ENCODE results near the gene SBF2.
"Not testable (repeated sequence)": the region's sequence is repeated elsewhere in the genome, so short reads cannot be mapped to it uniquely, and the experiment has no call there.

The SBF2 gene

GRCh38 chr11:10274726-10275125 lies 19.3 kb downstream of the SBF2 start:
- Histone ChIP-seq H3K36me3 (ENCODE audit: control insufficient read depth, insufficient read depth, low read length) (no peaks in the 10 kb centered on the region), H3K27me3 (ENCODE audit: control insufficient read depth, insufficient read depth, low read length) (no peaks in the 10 kb centered on the region), H3K9ac (ENCODE audit: low read length) (no peak overlapping the region), H3K4me3 (ENCODE audit: low read depth, low read length) (no peak overlapping the region), H3K4me1 (ENCODE audit: control insufficient read depth, insufficient read depth, low read length) (no peaks in the 10 kb centered on the region; the same call in 1 of the 2 replicates), H3K27ac (ENCODE audit: low read depth, low read length) (no peak overlapping the region), H3K9me3 (ENCODE audit: control insufficient read depth, insufficient read depth, low read depth, low read length) (no peaks in the 10 kb centered on the region)

GRCh38 chr11:10273738-10274137 lies 20.3 kb downstream of the SBF2 start:
- no peaks in the 10 kb centered on the region; the same call in 1 of the 2 replicates for H3K4me1 ChIP-seq (ENCODE audit: control insufficient read depth, insufficient read depth, low read length)
- H3K9me3 ChIP-seq (ENCODE audit: control insufficient read depth, insufficient read depth, low read depth, low read length), result no peaks in the 10 kb centered on the region
- no peaks in the 10 kb centered on the region for H3K27me3 ChIP-seq (ENCODE audit: control insufficient read depth, insufficient read depth, low read length)
- no peaks in the 10 kb centered on the region for H3K36me3 ChIP-seq (ENCODE audit: control insufficient read depth, insufficient read depth, low read length)
- H3K4me3 ChIP-seq (ENCODE audit: low read depth, low read length), result no peak overlapping the region
- no peak overlapping the region for H3K27ac ChIP-seq (ENCODE audit: low read depth, low read length)
- H3K9ac ChIP-seq (ENCODE audit: low read length), result no peak overlapping the region

GRCh38 chr11:10272132-10272531 lies 21.9 kb downstream of the SBF2 start:
- Histone ChIP-seq H3K9me3 (ENCODE audit: control insufficient read depth, insufficient read depth, low read depth, low read length) (no peaks in the 10 kb centered on the region), H3K4me1 (ENCODE audit: control insufficient read depth, insufficient read depth, low read length) (no peaks in the 10 kb centered on the region), H3K36me3 (ENCODE audit: control insufficient read depth, insufficient read depth, low read length) (no peaks in the 10 kb centered on the region), H3K9ac (ENCODE audit: low read length) (no peak overlapping the region), H3K27me3 (ENCODE audit: control insufficient read depth, insufficient read depth, low read length) (no peaks in the 10 kb centered on the region), H3K27ac (ENCODE audit: low read depth, low read length) (no peak overlapping the region), H3K4me3 (ENCODE audit: low read depth, low read length) (no peak overlapping the region)

GRCh38 chr11:10268746-10269488 lies 25.1 kb downstream of the SBF2 start:
- H3K9me3 ChIP-seq (ENCODE audit: control insufficient read depth, insufficient read depth, low read depth, low read length), result no peaks in the 10 kb centered on the region
- H3K4me1 ChIP-seq (ENCODE audit: control insufficient read depth, insufficient read depth, low read length), result no peaks in the 10 kb centered on the region
- no peak overlapping the region for H3K9ac ChIP-seq (ENCODE audit: low read length)
- no peak overlapping the region for H3K27ac ChIP-seq (ENCODE audit: low read depth, low read length)
- no peaks in the 10 kb centered on the region for H3K36me3 ChIP-seq (ENCODE audit: control insufficient read depth, insufficient read depth, low read length)
- H3K27me3 ChIP-seq (ENCODE audit: control insufficient read depth, insufficient read depth, low read length), result no peaks in the 10 kb centered on the region
- H3K4me3 ChIP-seq (ENCODE audit: low read depth, low read length), result no peak overlapping the region

- Histone ChIP-seq H3K27me3 (ENCODE audit: control insufficient read depth, insufficient read depth, low read length) (no peaks in the 10 kb centered on the region), H3K9ac (ENCODE audit: low read length) (no peak overlapping the region), H3K4me3 (ENCODE audit: low read depth, low read length) (no peak overlapping the region), H3K36me3 (ENCODE audit: control insufficient read depth, insufficient read depth, low read length) (no peaks in the 10 kb centered on the region), H3K27ac (ENCODE audit: low read depth, low read length) (no peak overlapping the region), H3K9me3 (ENCODE audit: control insufficient read depth, insufficient read depth, low read depth, low read length) (no peaks in the 10 kb centered on the region), H3K4me1 (ENCODE audit: control insufficient read depth, insufficient read depth, low read length) (no peaks in the 10 kb centered on the region)
Measured at GRCh38 chr11:10267821-10268220, 26.2 kb downstream of the SBF2 start.

- H3K9me3 ChIP-seq (ENCODE audit: control insufficient read depth, insufficient read depth, low read depth, low read length), result no peaks in the 10 kb centered on the region
- no peak overlapping the region for H3K9ac ChIP-seq (ENCODE audit: low read length)
- H3K36me3 ChIP-seq (ENCODE audit: control insufficient read depth, insufficient read depth, low read length), result no peaks in the 10 kb centered on the region
- no peak overlapping the region for H3K27ac ChIP-seq (ENCODE audit: low read depth, low read length)
- H3K27me3 ChIP-seq (ENCODE audit: control insufficient read depth, insufficient read depth, low read length), result no peaks in the 10 kb centered on the region
- no peaks in the 10 kb centered on the region for H3K4me1 ChIP-seq (ENCODE audit: control insufficient read depth, insufficient read depth, low read length)
- H3K4me3 ChIP-seq (ENCODE audit: low read depth, low read length), result no peak overlapping the region
Measured at GRCh38 chr11:10265936-10266335, 28.1 kb downstream of the SBF2 start.

GRCh38 chr11:10264716-10265115 lies 29.3 kb downstream of the SBF2 start:
- H3K27me3 ChIP-seq (ENCODE audit: control insufficient read depth, insufficient read depth, low read length); H3K4me3 ChIP-seq (ENCODE audit: low read depth, low read length); H3K4me1 ChIP-seq (ENCODE audit: control insufficient read depth, insufficient read depth, low read length); H3K36me3 ChIP-seq (ENCODE audit: control insufficient read depth, insufficient read depth, low read length); H3K27ac ChIP-seq (ENCODE audit: low read depth, low read length); H3K9me3 ChIP-seq (ENCODE audit: control insufficient read depth, insufficient read depth, low read depth, low read length); H3K9ac ChIP-seq (ENCODE audit: low read length): not testable (repeated sequence)

- Histone ChIP-seq H3K27ac (ENCODE audit: low read depth, low read length) (no peak overlapping the region), H3K4me1 (ENCODE audit: control insufficient read depth, insufficient read depth, low read length) (no peaks in the 10 kb centered on the region), H3K27me3 (ENCODE audit: control insufficient read depth, insufficient read depth, low read length) (no peaks in the 10 kb centered on the region), H3K36me3 (ENCODE audit: control insufficient read depth, insufficient read depth, low read length) (no peaks in the 10 kb centered on the region), H3K9ac (ENCODE audit: low read length) (no peak overlapping the region), H3K4me3 (ENCODE audit: low read depth, low read length) (no peak overlapping the region), H3K9me3 (ENCODE audit: control insufficient read depth, insufficient read depth, low read depth, low read length) (no peaks in the 10 kb centered on the region)
Measured at GRCh38 chr11:10263929-10264328, 30.1 kb downstream of the SBF2 start.

- Histone ChIP-seq H3K27ac (ENCODE audit: low read depth, low read length) (no peak overlapping the region), H3K4me3 (ENCODE audit: low read depth, low read length) (no peak overlapping the region), H3K9ac (ENCODE audit: low read length) (no peak overlapping the region)
Measured at GRCh38 chr11:10261821-10262220, 32.2 kb downstream of the SBF2 start.

GRCh38 chr11:10257478-10257877 lies 36.5 kb downstream of the SBF2 start:
- H3K9ac ChIP-seq (ENCODE audit: low read length), result no peak overlapping the region

More at GRCh38 chr11:10261821-10262220, 32.2 kb downstream of the SBF2 start:
- Histone ChIP-seq H3K36me3 (ENCODE audit: control insufficient read depth, insufficient read depth, low read length) (no peaks in the 10 kb centered on the region), H3K4me1 (ENCODE audit: control insufficient read depth, insufficient read depth, low read length) (peaks cover 8% of the 10 kb centered on the region; the same call in 1 of the 2 replicates), H3K9me3 (ENCODE audit: control insufficient read depth, insufficient read depth, low read depth, low read length) (no peaks in the 10 kb centered on the region), H3K27me3 (ENCODE audit: control insufficient read depth, insufficient read depth, low read length) (no peaks in the 10 kb centered on the region)

GRCh38 chr11:10255388-10256125 lies 38.5 kb downstream of the SBF2 start:
- H3K4me3 ChIP-seq (ENCODE audit: low read depth, low read length), result no peak overlapping the region
- peaks cover 12% of the 10 kb centered on the region; the same call in 1 of the 2 replicates for H3K4me1 ChIP-seq (ENCODE audit: control insufficient read depth, insufficient read depth, low read length)
- H3K9ac ChIP-seq (ENCODE audit: low read length), result no peak overlapping the region
- no peak overlapping the region for H3K27ac ChIP-seq (ENCODE audit: low read depth, low read length)
- no peaks in the 10 kb centered on the region for H3K9me3 ChIP-seq (ENCODE audit: control insufficient read depth, insufficient read depth, low read depth, low read length)
- no peaks in the 10 kb centered on the region for H3K36me3 ChIP-seq (ENCODE audit: control insufficient read depth, insufficient read depth, low read length)
- no peaks in the 10 kb centered on the region for H3K27me3 ChIP-seq (ENCODE audit: control insufficient read depth, insufficient read depth, low read length)

More at GRCh38 chr11:10257478-10257877, 36.5 kb downstream of the SBF2 start:
- Histone ChIP-seq H3K9me3 (ENCODE audit: control insufficient read depth, insufficient read depth, low read depth, low read length) (no peaks in the 10 kb centered on the region), H3K4me1 (ENCODE audit: control insufficient read depth, insufficient read depth, low read length) (peaks cover 8% of the 10 kb centered on the region; the same call in 1 of the 2 replicates), H3K27me3 (ENCODE audit: control insufficient read depth, insufficient read depth, low read length) (no peaks in the 10 kb centered on the region), H3K27ac (ENCODE audit: low read depth, low read length) (no peak overlapping the region), H3K36me3 (ENCODE audit: control insufficient read depth, insufficient read depth, low read length) (no peaks in the 10 kb centered on the region), H3K4me3 (ENCODE audit: low read depth, low read length) (no peak overlapping the region)

All from HUES6 (cell line).